Thyroid gland (tissue), 4 donors: ENCODE data around the gene FAM110A.

Source experiments
- CTCF ChIP-seq, 6 experiments: fragments of 200-600 bp in 3 of 6; fragments of 450-650 bp in 3 of 6; sonication (generic) in 3 of 6; IDR thresholded peaks; one replicate each; pipeline ENCODE4 v1.5.1; 2016 to 2019; ENCODE audit warnings: antibody characterized with exemption in 6 of 6, mild to moderate bottlenecking in 2 of 6, inconsistent platforms in 1 of 6, moderate library complexity in 1 of 6
- POLR2A ChIP-seq, 2 donors: fragments of 450-650 bp; IDR thresholded peaks; one replicate each; pipeline ENCODE4 v1.6.1; 2017; ENCODE audit warnings: antibody characterized with exemption in 2 of 2, mild to moderate bottlenecking in 2 of 2, moderate library complexity in 1 of 2

- TF ChIP-seq CTCF (IDR thresholded peaks at IDR 0.05) (peak in 5 of 6 experiments; percentile 28 to 77 (median 60)), POLR2A (IDR thresholded peaks at IDR 0.05) (no peak)
Observed at GRCh38 chr20:884983-885952, 51.8 kb downstream of the FAM110A start.
